WI38 (cell line): Measurements from ENCODE around the gene LHPP.

Source experiments
- H3K4me3 ChIP-seq: 2 replicates; pipeline ENCODE4 v1.5.1; 2011; ENCODE audit warnings: low read depth, mild to moderate bottlenecking, control low read depth, low read length
- TF ChIP-seq, protein P1 (sequence below): IDR thresholded peaks from 2 replicates; pipeline ENCODE4 v1.5.1; 2012; ENCODE audit warnings: low read depth, mild to moderate bottlenecking, control low read depth, low read length

Gene LHPP

DNA sequence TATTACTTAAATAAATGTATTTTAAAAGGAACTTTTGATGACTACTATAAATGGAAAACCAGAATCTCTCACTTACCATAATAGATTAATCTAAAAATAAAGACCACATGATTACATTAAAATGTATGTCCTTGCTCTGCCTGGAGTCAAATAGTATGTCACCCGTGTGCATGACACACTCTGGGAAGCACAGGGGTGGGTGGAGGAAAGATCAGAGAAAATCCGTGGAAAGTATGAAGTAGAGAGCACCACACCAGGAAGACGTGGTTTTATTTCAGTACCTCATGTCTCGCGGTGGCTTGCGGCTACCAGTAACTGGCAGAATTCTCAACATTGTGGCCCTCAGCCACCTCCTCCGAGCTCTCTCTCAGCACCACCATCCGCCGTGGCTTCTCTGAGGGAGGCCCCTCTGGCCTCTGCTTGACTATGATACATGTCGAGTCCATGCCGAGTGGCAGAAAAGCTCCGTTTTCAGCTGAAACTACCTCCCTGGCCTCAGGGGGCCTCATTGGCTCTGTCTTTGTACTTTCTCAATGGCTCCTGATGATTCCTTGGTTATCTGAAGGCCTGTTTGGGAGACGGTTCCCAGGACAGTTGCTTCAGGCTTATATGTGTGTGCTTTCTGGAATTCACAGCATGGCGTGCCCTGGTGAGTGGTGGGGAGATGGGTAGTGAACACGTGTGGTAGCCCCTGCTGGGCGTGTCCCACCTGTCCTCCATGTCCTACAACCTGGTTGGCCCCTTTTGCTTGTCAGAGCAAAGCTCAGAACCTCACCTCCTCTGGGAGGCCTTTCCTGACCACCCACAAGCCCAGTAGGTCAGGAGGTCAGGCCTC, 49.8 kb downstream of the LHPP start:
- H3K4me3 ChIP-seq: no peak overlapping the region
- TF ChIP-seq, protein P1, sequence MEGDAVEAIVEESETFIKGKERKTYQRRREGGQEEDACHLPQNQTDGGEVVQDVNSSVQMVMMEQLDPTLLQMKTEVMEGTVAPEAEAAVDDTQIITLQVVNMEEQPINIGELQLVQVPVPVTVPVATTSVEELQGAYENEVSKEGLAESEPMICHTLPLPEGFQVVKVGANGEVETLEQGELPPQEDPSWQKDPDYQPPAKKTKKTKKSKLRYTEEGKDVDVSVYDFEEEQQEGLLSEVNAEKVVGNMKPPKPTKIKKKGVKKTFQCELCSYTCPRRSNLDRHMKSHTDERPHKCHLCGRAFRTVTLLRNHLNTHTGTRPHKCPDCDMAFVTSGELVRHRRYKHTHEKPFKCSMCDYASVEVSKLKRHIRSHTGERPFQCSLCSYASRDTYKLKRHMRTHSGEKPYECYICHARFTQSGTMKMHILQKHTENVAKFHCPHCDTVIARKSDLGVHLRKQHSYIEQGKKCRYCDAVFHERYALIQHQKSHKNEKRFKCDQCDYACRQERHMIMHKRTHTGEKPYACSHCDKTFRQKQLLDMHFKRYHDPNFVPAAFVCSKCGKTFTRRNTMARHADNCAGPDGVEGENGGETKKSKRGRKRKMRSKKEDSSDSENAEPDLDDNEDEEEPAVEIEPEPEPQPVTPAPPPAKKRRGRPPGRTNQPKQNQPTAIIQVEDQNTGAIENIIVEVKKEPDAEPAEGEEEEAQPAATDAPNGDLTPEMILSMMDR: no peak

DNA sequence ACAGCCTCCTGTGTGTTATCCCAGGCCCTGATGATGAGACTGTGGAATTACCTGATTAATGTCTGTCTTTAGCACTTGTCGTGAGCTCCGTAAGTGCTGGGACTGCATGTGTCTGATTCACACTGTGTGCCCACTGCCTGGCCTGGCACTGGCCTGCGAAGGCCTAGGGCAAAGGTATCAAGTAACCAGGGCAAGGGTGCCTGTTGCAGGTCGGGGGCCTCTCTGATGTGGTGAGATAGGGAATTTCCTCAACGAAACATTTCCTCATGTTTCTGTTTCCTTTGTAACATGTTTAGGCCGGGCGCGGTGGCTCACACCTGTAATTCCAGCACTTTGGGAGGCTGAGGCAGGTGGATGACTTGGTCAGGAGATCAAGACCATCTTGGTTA, 50.4 kb downstream of the LHPP start:
- TF ChIP-seq, protein P1: no peak
- H3K4me3 ChIP-seq: no peak overlapping the region

GRCh38 chr10:124512600-124512999, 51.0 kb downstream of the LHPP start:
- H3K4me3 ChIP-seq: no peak overlapping the region
- TF ChIP-seq, protein P1: no peak

GRCh38 chr10:124515244-124515970, 53.8 kb downstream of the LHPP start:
- TF ChIP-seq, protein P1: no peak
- no peak overlapping the region for H3K4me3 ChIP-seq

GRCh38 chr10:124516181-124516580, 54.6 kb downstream of the LHPP start:
- TF ChIP-seq, protein P1: no peak
- no peak overlapping the region for H3K4me3 ChIP-seq

DNA sequence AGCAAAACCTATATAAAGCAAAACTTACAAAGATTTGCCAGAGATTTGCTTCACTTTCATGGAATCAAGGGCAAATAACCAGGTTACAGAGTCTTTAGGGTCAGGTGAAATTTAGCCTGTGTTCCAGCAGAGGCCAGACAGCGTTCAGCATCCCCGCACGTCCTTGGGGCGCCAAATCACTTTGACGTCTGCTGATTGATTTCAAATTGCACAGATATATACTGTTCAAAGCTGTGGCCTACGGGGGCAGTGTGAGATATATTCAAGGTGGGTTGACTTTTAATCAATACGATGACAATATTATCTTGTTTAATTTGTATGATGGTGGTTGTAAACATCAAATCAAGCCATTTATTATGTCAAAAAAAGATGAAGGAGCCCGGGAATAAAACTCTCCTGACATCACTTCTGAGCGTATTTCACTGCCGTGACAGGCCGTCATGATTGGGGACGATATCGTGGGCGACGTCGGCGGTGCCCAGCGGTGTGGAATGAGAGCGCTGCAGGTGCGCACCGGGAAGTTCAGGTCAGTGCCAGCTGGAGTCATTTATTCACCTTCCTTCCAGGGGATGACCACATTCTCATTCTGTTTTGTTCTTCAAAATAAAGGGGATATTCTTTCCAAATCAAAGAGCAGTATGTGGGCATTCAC, 55.2 kb downstream of the LHPP start:
- TF ChIP-seq, protein P1: no peak

More for the DNA sequence above, 55.2 kb downstream of the LHPP start:
- no peak overlapping the region for H3K4me3 ChIP-seq
